ENCODE data around the gene CCL11.
"Not testable (repeated sequence)": the region's sequence is repeated elsewhere in the genome, so short reads cannot be mapped to it uniquely, and the experiment has no call there.

DNA sequence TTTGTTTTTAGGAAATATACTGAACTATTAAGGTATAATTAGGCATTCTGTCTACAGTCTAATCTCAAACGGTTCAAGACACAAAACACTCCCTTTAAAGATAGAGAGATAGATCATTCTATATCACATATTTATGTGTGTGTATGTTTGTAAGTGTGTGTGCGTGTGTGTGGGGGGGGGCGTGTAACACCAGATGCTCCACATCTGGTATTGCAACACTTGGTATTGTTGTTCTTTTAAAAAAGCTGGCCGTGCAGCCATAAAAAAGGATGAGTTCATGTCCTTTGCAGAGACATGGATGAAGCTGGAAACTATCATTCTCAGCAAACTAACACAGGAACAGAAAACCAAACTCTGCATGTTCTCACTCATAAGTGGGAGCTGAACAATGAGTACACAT lies 42.0 kb downstream of the CCL11 start:
- TF ChIP-seq, protein P1, sequence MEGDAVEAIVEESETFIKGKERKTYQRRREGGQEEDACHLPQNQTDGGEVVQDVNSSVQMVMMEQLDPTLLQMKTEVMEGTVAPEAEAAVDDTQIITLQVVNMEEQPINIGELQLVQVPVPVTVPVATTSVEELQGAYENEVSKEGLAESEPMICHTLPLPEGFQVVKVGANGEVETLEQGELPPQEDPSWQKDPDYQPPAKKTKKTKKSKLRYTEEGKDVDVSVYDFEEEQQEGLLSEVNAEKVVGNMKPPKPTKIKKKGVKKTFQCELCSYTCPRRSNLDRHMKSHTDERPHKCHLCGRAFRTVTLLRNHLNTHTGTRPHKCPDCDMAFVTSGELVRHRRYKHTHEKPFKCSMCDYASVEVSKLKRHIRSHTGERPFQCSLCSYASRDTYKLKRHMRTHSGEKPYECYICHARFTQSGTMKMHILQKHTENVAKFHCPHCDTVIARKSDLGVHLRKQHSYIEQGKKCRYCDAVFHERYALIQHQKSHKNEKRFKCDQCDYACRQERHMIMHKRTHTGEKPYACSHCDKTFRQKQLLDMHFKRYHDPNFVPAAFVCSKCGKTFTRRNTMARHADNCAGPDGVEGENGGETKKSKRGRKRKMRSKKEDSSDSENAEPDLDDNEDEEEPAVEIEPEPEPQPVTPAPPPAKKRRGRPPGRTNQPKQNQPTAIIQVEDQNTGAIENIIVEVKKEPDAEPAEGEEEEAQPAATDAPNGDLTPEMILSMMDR (conservative IDR thresholded peaks at IDR 0.05; ENCODE audit: low read depth, low read length), result not testable (repeated sequence)
- TF ChIP-seq EZH2 (IDR thresholded peaks at IDR 0.05; ENCODE audit: low read length, unreplicated experiment); EZH2phosphoT487 (IDR thresholded peaks at IDR 0.05; ENCODE audit: borderline replicate concordance, low read length): not testable (repeated sequence)

Data from PC-3 (cell line).